Fibroblast of the conjunctiva (primary cell): ENCODE results near the gene SPAG16.
"Not testable (repeated sequence)": the region's sequence is repeated elsewhere in the genome, so short reads cannot be mapped to it uniquely, and the experiment has no call there.

Source experiments
- DNase-seq: peaks from one replicate; pipeline ENCODE4 v3.0.0-alpha.2; 2010; ENCODE audit warnings: low read depth

SPAG16 gene

GRCh38 chr2:214011676-214012075, 727.4 kb downstream of the SPAG16 start:
- no peak for DNase-seq

GRCh38 chr2:214014551-214015220, 730.4 kb downstream of the SPAG16 start:
- no peak for DNase-seq

- DNase-seq = peak; percentile 95
Observed at GRCh38 chr2:214019229-214019972, 735.1 kb downstream of the SPAG16 start.

GRCh38 chr2:214019973-214020345, 735.7 kb downstream of the SPAG16 start:
- no peak for DNase-seq

DNA sequence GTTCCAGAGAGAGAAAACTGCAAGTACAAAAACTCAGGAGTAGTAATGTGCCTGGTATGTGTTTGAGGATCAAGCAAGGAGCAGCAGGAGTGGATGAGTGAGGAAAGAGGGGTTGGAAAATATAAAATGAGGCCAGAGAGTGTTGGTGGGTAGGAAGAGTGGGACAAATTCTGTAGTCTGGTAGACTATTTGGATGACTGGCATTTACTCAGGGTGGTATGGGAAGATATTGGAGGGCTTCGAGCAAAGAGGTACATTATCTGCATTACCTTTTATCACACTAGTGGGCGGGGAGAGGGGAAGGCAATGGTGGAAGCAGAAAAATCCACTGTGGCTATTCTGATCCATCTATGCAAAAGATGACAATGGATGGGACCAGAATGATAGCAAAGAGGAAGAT, 744.9 kb downstream of the SPAG16 start:
- DNase-seq = no peak

DNA sequence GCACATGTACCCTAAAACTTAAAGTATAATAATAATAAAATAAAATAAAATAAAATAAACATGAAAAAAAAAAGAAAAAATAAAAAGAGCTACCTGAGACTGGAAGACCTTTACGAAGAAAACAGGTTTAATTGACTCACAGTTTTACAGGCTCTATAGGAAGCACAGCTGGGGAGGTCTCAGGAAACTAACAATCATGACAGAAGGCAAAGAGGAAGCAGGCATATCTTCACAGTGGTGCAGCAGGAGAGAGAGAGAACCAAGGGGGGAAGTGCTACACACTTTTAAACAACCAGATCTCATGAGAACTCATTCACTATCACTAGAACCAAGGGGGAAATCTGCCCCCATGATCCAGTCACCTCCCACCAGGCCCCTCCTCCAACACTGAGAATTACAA, 747.3 kb downstream of the SPAG16 start:
- no peak for DNase-seq

- DNase-seq = no peak
Observed at GRCh38 chr2:214034417-214034816, 750.2 kb downstream of the SPAG16 start.

GRCh38 chr2:214035091-214035852, 751.0 kb downstream of the SPAG16 start:
- no peak for DNase-seq

DNA sequence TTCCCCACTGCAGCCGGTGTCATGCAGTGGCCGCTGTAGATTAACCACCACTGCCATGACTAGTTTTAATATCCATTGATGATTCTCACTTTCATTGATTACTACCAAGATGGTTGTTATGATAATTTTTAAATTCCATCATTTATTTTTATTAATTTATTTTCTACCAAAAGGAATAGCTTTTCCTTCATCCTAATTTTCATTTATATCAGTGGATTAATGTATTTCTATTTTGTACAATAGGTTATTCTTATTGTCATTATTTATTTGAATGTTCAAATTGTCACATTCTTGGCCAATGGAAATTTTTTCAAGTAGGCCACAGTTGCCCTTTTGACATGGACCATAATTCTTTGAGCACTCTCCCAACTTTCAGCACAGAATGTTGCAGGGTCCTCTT, 751.7 kb downstream of the SPAG16 start:
- DNase-seq = no peak

GRCh38 chr2:214038186-214038585, 753.9 kb downstream of the SPAG16 start:
- no peak for DNase-seq

DNA sequence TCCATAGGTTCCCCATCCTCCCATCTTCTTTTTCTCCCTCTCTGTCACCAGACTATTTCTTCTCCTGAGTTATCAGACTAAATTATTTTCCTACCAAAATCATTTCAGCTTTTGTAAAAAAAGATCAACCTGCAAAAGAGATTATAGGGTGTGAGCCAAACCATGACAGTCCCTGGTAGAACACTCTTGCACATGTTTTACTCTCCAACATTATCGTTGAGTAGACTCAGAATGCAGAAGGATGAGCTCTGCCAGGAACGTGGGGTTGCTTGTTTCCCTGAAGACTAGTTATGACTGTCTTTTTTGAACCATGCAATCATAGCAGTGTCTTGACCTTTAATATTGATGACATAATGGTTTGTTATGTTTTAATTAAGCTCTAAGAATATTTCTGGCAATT, 766.5 kb downstream of the SPAG16 start:
- no peak for DNase-seq

DNA sequence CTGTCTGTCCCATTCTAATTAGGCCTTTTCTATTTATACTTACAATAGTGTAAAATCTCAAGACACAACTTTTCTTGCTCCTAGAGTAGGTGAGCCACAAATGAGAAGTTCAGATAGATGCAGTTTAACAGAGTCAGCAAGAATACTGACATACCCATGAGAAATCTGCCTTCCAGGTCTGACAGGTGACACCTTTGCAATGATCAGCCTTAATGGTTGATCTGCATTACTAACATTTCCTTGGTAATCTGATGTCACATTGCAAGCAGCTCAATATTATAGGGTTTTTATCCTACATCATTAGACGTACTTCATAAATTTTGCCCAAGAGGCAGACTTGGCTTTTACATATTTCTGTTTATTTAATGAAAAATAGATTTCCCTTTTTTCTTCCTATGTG, 767.3 kb downstream of the SPAG16 start:
- DNase-seq = no peak

- no peak for DNase-seq
Observed at GRCh38 chr2:214052235-214052634, 768.0 kb downstream of the SPAG16 start.

DNA sequence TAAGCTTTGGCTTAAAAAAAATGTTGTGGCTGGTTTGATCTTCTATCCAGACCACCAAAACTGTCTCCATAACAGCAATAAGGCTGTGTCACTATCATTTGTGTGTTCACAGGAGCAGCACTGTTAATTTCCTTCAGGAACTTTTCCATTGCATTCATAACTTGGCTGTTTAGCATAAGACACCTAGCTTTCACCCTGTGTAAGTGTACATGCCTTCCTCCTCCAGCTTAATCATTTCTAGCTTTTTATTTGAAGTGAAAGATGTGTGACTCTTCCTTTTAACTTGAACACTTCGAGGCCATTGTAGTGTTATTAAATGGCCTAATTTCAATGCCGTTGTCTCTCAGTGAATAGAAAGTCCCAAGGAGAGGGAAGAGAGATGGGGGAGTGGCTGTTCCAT, 773.7 kb downstream of the SPAG16 start:
- no peak for DNase-seq

- not testable (repeated sequence) for DNase-seq
Observed at GRCh38 chr2:214062279-214062678, 778.0 kb downstream of the SPAG16 start.

- no peak for DNase-seq
Observed at GRCh38 chr2:214064471-214064870, 780.2 kb downstream of the SPAG16 start.

- DNase-seq = no peak
Observed at GRCh38 chr2:214066862-214067261, 782.6 kb downstream of the SPAG16 start.

- peak; percentile 86 for DNase-seq
Observed at GRCh38 chr2:214069254-214069653, 785.0 kb downstream of the SPAG16 start.

GRCh38 chr2:214075456-214075855, 791.2 kb downstream of the SPAG16 start:
- peak; percentile 23 for DNase-seq

- DNase-seq = no peak
Observed at GRCh38 chr2:214076527-214076926, 792.3 kb downstream of the SPAG16 start.

- no peak for DNase-seq
Observed at GRCh38 chr2:214077727-214078126, 793.5 kb downstream of the SPAG16 start.

DNA sequence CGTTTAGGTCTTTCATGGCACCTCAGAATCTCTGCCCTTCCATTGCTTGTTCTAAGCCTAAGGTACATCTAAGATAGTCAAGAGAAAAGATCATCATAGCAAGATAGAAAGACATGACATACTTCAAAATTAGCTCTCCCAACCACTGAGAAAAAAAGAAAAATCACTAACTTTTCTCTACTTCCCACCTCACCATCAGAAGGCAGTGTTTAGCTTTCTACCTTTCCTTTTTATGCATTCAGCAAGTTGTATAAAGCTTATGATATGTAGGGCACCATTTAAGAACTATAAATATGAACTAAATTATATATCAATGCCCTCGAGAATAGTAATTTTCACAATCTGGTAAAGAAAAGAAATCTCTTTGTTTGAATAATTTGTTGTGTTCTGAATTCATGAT, 794.8 kb downstream of the SPAG16 start:
- no peak for DNase-seq

GRCh38 chr2:214088536-214088935, 804.3 kb downstream of the SPAG16 start:
- DNase-seq = no peak
